Hippocampal formation (tissue), 2 donors: Measurements from ENCODE around the gene KPNA3.
"Not testable (repeated sequence)": the region's sequence is repeated elsewhere in the genome, so short reads cannot be mapped to it uniquely, and the experiment has no call there.

ENCODE experiments used
- DNase-seq, 2 donors: peaks; one replicate each; lab custom pipeline; 2025; lab: John Stamatoyannopoulos, UW

Gene KPNA3

DNA sequence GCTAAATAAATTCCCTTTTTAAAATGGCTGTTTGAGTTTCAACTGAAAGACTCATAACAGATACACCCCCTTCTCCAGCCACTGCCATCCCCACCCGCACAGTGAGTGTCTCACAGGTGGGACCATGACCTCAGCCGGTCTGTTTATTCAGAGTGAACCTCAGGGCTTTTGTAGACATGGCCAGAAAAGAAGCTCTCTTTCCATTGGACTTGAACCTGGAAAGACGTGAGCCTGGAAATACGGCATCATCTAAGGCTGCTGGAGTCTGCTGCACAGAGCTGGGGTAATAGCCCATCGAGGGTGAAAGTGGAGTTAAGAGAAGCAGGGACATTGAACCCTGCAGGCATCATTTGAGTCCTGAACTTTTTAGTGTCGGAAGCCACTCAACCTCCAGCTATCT is 15.2 kb upstream of the KPNA3 start:
- no peak for DNase-seq

DNA sequence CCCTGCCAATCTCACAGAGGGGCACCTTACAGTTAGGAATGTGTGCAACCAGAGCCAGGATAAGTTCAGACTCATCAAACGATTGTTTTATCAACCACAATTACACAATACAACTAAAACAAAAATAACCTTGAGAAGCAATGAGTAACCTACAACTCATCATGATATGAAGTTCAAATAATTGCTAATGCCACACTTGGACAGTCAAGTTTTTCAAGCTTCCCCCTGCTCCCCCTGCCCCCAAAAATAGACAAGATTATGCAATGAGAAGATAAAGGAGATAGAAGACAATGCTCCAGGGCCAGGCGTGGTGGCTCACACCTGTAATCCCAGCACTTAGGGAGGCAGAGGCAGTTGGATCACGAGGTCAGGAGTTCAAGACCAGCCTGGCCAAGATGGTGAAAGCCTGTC is 13.6 kb upstream of the KPNA3 start:
- DNase-seq: no peak

DNA sequence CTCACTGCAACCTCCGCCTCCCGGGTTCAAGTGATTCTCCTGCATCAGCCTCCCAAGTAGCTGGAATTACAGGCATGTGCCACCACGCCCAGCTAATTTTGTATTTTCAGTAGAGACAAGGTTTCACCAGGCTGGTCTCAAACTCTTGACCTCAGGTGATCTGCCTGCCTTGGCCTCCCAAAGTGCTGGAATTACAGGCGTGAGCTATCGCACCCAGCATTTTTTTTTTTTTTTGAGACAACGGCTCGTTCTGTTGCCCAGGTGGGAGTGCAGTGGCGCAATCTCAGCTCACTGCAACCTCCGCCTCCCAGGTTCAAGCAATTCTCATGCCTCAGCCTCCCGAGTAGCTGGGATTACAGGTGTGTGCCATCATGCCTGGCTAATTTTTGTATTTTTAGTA is 10.6 kb upstream of the KPNA3 start:
- DNase-seq: not testable (repeated sequence)

DNA sequence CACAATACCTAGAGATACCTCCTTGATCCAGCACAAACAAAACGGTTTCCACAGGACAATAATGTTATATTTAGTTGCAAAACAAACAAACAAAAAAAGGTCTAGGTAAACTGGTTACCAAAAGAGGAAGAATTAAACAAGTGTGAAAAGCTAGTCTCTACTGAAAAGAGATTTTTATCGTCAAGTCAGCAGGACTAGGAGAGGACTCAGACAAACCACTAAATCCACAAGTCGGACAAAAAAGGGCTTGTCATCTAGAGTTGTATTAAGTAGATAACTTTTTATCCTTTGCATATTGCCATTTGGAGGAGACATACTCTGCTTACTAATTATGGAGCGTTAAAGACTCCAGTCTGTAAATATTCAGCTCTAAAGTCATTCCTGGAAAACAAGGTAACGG is 9.9 kb upstream of the KPNA3 start:
- no peak for DNase-seq

DNA sequence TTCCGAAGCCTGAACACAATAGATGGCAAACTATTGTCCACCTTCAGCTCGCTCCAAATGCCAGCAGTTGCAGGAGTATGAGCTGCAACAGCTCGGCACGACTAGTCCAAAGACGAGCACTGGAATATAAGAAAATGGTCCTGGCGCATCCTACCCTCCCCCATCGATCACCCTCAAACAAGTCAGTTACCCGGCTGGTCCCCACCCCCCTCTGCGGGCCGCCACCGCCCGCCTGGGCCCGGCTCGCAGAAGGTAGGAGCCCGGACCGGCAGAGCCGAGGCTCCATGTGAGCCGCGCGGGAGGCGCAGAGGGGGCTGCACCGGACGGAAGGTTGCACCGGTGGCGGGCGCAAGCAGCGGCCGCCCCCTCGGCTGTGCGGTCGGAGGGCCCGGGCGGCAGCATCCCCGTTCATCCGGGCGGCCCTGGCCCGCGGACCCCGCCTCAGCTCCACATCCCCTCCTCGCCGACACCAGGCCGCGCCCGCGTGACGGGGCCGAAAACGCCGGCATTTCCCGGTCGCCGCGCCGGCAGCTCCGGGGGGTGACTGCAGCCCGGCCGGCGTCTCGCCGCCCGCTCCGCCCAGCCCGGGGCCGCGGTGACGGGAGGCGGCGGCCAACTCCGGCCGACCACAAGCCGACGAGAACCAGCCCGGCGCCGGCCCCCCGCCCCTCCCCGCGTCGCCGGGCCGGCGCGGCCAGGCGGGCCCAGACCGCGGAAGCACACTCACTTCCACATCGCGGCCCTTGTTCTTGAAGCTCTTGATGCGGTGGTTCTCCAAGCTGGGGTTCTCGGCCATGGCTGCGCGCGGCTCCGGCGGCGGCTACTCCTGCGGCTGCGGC is 552 bp downstream of the KPNA3 start:
- peak in 1 of 2 donors; percentile 59 for DNase-seq

DNA sequence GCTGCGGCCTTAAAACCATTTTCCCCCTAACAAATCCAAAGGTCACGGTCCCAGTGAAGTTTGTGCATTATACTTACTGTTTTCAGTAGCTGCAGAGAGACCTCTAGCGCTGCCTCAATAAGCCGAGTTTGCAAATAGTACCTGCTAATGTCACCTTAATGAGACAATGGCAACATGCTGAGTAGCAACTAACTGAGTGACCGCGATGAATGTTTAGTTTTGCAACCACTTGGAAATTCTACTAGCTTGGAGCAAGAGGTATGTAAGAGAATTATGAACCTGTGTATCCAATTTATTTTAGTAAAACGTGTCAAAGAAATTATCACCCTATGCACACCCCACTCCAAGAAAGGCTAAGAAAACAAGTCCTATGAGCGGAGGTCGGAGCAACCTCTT is 1.2 kb downstream of the KPNA3 start:
- DNase-seq: peak in 1 of 2 donors; percentile 33

DNA sequence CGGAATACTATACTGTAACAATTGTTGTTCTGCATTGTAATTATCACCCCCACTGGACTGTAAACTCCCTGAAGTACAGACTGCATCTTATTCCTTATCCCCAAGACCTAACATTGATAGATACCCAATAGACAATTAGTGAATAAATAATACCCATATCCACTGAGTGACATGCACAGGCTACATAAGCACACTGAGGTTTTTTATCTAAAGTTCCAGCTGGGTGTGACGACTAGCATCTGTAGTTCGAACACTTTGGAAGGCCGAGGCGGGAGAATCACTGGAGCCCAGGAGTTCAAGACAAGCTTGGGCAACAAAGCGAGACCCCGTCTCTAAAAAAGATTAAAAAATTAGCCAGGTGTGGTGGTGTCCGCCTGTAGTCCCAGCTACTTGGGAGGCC is 2.5 kb downstream of the KPNA3 start:
- DNase-seq: no peak

DNA sequence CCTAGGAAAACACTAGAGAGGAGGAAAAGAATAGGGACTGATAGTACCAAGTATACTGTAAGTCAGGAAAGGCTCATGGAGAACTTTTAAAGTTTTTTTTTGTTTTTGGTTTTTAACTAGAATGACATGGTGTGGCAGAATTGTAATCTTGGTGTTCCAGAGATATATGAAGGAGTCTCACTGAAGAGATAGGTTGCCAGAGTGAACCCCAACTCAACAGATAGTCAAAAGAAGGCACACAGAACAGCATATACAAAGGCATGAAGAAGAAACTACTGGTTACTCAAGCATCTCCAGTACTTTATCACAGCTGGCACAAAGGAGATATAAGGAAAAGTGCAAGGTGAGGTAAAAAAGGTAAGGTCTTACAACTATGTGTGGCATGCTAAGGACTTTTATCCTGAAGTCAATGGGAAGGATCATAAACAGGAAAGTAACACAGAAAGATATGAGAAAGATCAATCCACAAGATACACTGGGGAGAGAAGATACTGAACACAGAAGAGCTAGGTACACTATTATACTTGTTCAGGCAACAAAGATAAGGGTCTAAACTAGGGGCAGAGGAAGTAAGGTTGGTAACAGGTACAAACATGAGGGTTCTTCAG is 6.0 kb downstream of the KPNA3 start:
- DNase-seq: no peak

DNA sequence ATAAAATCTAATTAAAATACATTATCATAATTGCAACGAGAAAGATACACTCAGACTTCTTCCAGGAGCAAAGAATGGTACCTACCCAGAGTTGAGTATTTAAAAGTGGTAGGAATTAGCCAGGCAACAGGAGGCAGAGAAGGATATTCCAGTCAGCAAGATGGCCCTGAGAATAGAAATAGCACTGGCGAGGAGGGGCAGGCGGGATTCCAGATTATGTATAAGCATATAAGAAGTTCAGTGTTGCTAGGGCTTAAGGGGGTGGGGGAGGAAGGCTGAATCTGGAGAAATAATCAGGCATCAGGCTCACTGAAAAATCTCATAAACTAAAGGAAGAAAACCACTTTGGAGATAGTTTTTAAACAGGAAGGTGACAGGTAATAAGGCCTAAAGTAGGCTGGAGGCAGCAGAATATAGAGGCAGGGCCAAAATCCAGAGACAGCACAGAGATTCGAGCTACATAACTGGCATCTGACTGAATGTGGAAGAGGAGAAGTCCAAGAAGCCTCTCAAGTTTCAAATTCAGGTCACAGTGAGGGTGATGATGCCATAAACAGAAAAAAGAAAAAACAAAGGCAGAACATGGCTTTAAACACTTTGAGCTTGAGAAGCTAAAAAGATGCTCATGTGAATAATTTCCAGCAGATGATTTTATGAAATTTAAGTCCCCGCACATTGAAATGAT is 7.5 kb downstream of the KPNA3 start:
- no peak for DNase-seq

DNA sequence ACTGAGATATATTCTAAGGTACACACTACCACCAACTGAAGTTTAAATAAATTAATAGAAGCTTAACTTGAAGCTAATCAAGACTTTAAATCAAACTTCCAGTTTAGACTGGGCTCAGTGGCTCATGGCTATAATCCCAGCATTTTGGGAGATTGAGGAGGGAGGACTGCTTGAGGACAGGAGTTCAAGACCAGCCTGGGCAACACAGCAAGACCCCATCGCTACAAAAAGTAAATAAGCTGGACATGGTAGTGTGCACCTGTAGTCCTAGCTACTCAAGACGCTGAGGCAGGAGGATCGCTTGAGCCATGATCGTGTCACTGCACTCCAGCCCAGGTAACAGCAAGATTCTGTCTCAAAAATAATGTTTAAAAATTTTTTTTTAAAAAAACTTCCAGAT is 8.6 kb downstream of the KPNA3 start:
- DNase-seq: no peak

DNA sequence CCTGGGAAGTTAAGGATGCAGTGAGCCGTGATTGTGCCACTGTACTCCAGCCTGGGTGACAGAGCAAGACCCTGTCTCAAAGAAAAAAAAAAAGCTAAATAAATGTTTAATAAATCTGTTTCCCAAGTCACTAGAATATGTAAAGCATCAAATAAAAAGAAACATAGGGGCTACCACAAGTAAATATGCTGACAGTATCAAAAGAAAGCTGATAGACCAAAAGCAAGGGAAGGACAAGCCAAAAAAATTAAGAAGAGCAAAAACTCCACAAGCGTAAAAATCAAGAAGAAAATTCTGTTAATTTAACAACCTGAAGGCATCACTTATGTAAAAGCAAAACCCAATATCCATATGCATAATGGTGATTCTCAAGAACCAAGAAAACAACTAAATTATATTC is 9.7 kb downstream of the KPNA3 start:
- no peak for DNase-seq

DNA sequence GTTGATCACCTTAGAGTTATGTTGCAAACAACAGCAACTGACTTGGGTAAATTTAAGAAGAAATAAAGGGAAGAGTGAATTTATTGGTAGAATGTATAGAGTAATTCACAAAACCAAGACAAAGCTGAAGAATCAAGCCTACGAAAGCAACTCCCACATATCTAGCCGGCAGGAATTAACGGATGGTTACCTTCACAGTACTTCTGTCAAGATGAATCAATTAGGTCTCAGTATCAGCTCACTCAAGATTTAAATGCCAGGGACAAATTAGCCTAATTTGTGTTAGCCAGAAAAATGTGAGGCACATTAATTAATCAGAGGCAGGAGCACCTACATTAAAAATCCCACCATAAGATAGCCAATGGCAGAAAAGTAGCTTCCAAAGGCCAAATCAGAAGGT is 10.7 kb downstream of the KPNA3 start:
- no peak for DNase-seq

DNA sequence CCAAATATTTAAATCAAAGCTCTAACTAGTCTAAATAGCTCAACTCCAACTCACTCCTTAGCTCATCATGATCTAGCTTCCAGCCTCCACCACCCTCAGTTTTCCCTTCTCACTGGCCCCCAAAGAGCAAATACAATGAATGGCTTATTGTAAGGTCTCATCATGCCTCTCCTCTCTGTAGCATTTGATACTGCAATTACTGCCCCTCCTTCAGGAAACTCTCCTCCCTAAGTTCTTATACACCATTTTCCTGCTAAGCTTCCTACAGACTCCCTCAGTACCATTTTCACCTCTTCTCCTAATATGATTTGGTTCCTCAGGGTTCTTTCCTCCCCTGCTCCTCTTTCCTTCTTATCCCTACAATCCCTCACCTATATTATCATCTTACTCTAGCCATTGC is 12.8 kb downstream of the KPNA3 start:
- no peak for DNase-seq

DNA sequence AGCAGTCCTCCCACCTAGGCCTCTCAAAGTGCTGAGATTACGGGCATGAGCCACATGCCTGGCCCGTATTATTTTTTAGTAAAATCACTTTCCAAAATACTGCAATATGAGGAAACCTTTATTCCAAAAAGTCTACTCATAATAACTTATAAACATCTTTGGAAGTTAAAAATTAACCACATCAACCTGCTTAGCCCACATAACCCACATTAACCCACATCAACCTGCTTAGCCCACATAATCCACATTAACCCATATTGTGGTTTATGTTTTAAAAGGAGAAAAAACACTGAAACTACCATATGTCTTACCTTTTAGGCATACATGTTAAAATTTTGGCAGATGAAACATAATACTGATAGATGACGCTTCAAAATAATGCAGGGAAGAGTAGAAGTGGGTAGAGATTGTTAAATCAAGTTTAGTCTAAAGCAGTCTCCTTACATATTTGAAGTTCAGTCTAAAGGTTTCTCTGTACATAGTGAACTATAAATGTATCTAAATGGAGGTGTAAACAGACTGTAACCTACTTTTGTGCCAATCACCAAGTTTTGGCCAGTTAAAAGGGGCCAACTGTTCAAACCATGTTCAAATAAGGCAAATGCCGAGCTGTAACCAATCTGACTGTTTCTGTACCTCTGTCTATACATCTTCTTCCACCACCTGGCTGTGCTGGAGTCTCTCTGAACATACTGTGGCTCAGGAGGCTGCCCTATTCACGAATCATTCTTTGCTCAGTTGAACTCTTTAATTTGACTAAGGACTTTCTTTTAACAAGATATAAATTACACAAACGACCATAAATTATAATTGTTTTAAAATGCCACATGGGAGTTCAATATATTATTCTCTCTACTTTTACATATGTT is 14.5 kb downstream of the KPNA3 start:
- DNase-seq: no peak

DNA sequence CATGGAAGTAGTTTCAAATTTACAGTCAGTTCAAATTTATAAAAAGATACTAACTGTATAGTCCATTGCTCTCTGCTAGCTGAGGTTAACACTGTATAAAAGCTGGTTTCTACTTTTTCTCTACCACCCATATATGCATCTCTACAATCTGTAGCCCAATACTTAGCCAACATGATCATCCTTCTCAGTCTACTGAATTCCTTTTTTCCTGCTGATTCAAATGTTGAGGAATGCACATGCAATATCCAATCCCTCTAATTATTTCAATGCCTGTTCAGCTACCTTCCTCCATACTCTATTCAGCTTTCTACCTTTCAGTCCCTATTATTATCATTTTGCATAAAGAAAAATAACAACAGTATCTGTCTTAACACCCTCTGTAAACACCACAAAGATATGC is 15.6 kb downstream of the KPNA3 start:
- no peak for DNase-seq

DNA sequence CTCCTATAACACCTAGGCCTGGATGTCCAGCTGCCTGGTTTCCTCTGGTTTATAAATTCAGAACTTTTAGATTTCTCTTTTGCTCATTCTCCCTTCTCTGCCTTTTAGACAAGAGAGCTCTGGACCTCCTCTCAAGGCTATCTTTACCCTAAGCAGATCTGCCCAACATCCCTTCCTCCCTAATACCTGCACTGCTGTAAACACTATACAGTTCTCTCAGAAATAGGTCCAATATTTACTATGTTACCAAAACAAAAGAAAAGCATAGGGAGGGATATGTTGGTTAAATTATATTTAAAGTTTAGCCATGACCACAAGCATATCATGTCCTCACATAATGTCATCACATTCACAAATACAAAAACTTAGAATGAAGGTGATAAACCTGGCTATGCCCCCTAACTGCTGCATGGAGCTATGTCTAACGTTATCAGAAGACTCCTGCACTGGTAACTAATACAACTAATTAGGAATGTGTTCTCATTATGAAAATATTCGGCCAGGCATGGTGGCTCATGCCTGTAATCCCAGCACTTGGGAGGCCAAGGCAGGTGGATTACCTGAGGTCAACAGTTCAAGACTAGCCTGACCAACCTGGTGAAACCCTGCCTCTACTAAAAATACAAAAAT is 18.0 kb downstream of the KPNA3 start:
- DNase-seq: no peak

DNA sequence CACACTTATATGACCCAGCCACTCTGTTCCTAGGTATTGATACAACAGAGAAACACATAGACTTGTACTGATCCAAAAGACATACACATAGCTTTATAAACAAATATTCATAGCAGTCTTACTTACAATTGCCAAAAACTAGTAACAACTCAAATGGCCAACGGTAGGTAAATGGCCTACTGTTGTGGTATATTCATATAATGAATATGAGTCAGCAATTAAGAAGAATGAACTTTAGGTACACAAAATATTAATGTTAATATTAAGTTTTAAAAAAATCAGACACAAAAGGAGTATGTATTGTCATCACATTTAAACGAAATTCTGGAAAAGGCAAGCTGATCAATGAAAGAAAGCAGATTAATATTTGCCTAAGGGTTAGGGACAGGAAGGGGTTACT is 19.7 kb downstream of the KPNA3 start:
- DNase-seq: no peak

DNA sequence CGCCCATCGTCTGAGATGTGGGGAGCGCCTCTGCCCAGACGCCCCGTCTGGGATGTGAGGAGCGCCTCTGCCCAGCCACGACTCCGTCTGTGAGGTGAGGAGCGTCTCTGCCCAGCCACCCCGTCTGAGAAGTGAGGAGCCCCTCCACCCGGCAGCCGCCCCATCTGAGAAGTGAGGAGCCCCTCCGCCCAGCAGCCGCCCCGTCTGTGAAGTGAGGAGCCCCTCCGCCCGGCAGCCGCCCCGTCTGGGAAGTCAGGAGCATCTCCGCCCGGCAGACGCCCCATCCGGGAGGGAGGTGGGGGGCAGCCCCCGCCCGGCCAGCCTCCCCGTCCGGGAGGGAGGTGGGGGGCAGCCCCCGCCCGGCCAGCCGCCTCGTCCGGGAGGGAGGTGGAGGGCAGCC is 30.7 kb downstream of the KPNA3 start:
- DNase-seq: not testable (repeated sequence)

DNA sequence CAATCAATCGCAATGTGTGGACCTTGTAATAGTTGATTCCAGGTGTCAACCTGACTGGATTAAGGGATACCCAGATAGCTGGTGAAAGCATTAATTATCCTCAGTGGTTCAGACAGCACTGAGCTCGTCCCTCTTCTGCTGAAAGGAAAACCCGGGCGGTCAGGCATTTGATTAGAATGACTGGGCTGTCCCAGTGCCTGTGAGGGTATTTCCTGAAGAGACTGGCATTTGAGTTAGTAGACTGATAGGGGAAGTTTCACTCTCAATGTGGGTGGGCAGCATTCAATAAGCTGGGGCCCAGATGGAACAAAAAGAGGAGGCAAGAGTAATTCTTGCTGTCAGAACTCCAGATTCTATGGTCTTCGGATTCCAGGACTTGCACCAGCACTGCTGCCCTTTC is 31.9 kb downstream of the KPNA3 start:
- DNase-seq: no peak

DNA sequence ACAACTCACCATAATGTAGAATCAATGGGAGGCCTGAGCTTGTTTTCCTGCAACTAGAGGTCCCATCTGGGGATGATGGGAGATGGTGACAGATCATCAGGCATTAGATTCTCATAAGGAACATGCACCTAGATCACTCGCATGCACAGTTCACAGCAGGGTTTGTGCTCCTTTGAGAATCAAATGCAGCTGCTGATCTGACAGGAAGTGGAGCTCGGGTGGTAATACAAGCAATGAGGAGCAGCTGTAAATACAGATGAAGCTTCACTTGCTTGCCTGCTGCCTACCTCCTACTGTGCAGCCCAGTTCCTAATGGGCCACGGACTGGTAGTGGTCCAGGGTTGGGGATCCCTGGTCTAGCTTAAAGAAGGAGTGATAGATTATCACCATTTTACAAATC is 33.0 kb downstream of the KPNA3 start:
- DNase-seq: no peak

DNA sequence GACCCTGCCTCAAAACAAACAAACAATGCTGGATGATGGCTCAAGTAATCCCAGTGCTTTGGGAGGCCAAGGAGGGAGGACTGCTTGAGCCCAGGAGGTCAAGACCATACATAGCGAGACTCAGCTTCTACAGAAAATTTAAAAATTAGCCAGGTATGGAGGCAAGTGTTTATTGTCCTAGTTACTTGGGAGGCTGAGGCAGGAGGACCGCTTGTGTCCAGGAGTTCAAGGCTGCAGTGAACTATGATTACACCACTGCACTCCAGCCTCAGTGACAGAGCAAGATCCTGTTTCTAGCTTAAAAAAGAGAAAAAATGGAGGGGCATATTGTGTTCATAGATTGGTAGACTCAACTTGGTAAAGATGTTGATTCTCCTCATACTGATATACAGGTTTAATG is 36.2 kb downstream of the KPNA3 start:
- DNase-seq: no peak

DNA sequence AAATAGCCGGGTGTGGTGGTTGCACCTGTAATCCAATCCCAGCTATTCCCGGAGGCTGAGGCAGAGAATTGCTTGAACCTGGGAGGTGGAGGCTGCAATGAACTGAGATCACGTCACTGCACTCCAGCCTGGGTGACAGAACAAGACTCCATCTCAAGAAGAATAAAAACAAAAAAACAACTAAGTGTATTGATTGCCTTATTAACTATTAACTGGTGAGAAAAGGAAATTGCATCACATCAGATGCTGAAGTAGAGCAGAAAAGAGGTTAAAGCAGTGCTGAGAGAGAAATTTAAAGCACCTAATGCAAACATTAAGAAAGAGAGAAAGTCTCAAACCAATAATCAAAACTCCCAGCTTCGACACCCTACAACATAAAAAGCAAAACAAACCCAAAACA is 38.3 kb downstream of the KPNA3 start:
- DNase-seq: no peak
